Measurements from ENCODE around the gene PRMT1.

GRCh38 chr19:49655570-49656455 lies 21.3 kb upstream of the PRMT1 start:
- TF ChIP-seq TAF1 (IDR thresholded peaks at IDR 0.05; ENCODE audit: borderline replicate concordance, low read depth, low read length) (no peak), POLR2AphosphoS5 (IDR thresholded peaks at IDR 0.05; ENCODE audit: low read depth, low read length) (no peak)
